ENCODE results near the gene ZNF396. TPM values are rescaled to one million over a fixed set of nuclear protein-coding genes. Genes with fewer than 3 reads are reported as not detected.

The ZNF396 gene
- total RNA-seq, 1 experiment from 2014 or later = 1.0 TPM

DNA sequence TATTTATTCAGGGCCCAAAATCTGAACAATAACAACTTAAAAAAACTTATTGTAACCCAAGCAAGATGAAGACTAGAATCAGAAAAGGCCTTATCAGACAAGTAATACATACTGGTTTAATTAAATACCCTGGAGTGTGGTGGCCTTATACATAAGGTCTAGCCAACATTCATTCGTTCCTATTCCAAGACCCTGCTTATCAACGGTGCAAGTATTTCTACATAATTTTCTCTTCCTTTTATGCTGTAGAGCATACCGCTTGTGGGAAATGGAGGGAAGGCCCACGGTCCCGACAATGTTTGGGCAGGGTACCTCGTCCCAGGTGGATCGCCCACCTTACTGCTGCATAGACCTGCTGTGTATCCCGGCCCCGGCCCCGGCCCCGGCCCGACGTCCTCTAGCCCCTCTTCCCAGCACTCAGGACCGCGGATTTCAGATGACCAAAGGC lies 33.6 kb downstream of the ZNF396 start:
- DNase-seq (ENCODE audit: low spot score) (no peak), ATAC-seq (no peak)
- Mint-ChIP-seq H3K4me1 (peaks cover 21% of the 10 kb centered on the region), H3K27me3 (ENCODE audit: low read depth) (peaks cover 3% of the 10 kb centered on the region), H3K4me3 (peak overlapping the region; percentile 98), H3K27ac (peak overlapping the region; percentile 89; the same call in 1 of the 2 replicates), H3K9me3 (no peaks in the 10 kb centered on the region), H3K36me3 (peaks cover 20% of the 10 kb centered on the region)
- TF ChIP-seq, protein P1, sequence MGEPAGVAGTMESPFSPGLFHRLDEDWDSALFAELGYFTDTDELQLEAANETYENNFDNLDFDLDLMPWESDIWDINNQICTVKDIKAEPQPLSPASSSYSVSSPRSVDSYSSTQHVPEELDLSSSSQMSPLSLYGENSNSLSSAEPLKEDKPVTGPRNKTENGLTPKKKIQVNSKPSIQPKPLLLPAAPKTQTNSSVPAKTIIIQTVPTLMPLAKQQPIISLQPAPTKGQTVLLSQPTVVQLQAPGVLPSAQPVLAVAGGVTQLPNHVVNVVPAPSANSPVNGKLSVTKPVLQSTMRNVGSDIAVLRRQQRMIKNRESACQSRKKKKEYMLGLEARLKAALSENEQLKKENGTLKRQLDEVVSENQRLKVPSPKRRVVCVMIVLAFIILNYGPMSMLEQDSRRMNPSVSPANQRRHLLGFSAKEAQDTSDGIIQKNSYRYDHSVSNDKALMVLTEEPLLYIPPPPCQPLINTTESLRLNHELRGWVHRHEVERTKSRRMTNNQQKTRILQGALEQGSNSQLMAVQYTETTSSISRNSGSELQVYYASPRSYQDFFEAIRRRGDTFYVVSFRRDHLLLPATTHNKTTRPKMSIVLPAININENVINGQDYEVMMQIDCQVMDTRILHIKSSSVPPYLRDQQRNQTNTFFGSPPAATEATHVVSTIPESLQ (CRISPR knock-in tag; IDR thresholded peaks at IDR 0.05) = no peak
- CTCF ChIA-PET = interaction anchor here (0.9 to 2.9 kb wide), 2 partner anchors 12 to 103 kb away, joined by 3 to 23 read pairs; partner anchors contain the start of gene ZNF397
- POLR2A ChIA-PET = interaction anchor here (1.2 to 1.8 kb wide), 2 partner anchors 12 to 103 kb away, joined by 4 to 8 read pairs; partner anchors contain the start of gene ZNF397

DNA sequence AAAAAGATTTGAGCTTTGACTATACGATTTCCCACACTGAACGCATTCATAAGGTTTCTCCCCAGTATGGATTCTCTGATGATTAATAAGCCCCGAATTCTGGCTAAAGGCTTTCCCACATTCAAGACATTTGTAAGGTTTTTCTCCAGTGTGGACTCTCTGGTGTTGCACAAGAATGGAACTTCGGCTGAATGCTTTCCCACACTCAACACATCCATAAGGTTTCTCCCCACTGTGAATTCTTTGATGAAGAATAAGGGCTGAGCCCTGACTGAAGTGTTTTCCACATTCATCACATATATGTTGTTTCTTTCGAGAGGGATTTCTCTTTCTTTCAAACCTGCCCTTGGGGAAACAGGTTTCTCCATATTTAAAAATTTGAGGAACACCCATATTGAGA lies 39.9 kb downstream of the ZNF396 start:
- Mint-ChIP-seq H3K36me3 (peaks cover 73% of the 10 kb centered on the region), H3K4me1 (no peaks in the 10 kb centered on the region), H3K27me3 (ENCODE audit: low read depth) (no peaks in the 10 kb centered on the region), H3K4me3 (no peak overlapping the region), H3K9me3 (no peaks in the 10 kb centered on the region), H3K27ac (no peak overlapping the region)
- ATAC-seq (no peak), DNase-seq (ENCODE audit: low spot score) (no peak)
- TF ChIP-seq, protein P2, sequence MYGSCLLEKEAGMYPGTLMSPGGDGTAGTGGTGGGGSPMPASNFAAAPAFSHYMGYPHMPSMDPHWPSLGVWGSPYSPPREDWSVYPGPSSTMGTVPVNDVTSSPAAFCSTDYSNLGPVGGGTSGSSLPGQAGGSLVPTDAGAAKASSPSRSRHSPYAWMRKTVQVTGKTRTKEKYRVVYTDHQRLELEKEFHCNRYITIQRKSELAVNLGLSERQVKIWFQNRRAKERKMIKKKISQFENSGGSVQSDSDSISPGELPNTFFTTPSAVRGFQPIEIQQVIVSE (CRISPR knock-in tag; IDR thresholded peaks at IDR 0.05; ENCODE audit: borderline replicate concordance) = no peak
- TF ChIP-seq, protein P3, sequence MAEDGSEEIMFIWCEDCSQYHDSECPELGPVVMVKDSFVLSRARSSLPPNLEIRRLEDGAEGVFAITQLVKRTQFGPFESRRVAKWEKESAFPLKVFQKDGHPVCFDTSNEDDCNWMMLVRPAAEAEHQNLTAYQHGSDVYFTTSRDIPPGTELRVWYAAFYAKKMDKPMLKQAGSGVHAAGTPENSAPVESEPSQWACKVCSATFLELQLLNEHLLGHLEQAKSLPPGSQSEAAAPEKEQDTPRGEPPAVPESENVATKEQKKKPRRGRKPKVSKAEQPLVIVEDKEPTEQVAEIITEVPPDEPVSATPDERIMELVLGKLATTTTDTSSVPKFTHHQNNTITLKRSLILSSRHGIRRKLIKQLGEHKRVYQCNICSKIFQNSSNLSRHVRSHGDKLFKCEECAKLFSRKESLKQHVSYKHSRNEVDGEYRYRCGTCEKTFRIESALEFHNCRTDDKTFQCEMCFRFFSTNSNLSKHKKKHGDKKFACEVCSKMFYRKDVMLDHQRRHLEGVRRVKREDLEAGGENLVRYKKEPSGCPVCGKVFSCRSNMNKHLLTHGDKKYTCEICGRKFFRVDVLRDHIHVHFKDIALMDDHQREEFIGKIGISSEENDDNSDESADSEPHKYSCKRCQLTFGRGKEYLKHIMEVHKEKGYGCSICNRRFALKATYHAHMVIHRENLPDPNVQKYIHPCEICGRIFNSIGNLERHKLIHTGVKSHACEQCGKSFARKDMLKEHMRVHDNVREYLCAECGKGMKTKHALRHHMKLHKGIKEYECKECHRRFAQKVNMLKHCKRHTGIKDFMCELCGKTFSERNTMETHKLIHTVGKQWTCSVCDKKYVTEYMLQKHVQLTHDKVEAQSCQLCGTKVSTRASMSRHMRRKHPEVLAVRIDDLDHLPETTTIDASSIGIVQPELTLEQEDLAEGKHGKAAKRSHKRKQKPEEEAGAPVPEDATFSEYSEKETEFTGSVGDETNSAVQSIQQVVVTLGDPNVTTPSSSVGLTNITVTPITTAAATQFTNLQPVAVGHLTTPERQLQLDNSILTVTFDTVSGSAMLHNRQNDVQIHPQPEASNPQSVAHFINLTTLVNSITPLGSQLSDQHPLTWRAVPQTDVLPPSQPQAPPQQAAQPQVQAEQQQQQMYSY (CRISPR knock-in tag; IDR thresholded peaks at IDR 0.05) = no peak
- TF ChIP-seq GTF2I (CRISPR knock-in tag; conservative IDR thresholded peaks at IDR 0.05) (no peak), SOX15 (CRISPR knock-in tag; IDR thresholded peaks at IDR 0.05) (no peak), EMX1 (CRISPR knock-in tag; IDR thresholded peaks at IDR 0.05) (no peak)
- TF ChIP-seq, protein P4, sequence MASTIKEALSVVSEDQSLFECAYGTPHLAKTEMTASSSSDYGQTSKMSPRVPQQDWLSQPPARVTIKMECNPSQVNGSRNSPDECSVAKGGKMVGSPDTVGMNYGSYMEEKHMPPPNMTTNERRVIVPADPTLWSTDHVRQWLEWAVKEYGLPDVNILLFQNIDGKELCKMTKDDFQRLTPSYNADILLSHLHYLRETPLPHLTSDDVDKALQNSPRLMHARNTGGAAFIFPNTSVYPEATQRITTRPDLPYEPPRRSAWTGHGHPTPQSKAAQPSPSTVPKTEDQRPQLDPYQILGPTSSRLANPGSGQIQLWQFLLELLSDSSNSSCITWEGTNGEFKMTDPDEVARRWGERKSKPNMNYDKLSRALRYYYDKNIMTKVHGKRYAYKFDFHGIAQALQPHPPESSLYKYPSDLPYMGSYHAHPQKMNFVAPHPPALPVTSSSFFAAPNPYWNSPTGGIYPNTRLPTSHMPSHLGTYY (CRISPR knock-in tag; IDR thresholded peaks at IDR 0.05) = no peak
- TF ChIP-seq, protein P5, sequence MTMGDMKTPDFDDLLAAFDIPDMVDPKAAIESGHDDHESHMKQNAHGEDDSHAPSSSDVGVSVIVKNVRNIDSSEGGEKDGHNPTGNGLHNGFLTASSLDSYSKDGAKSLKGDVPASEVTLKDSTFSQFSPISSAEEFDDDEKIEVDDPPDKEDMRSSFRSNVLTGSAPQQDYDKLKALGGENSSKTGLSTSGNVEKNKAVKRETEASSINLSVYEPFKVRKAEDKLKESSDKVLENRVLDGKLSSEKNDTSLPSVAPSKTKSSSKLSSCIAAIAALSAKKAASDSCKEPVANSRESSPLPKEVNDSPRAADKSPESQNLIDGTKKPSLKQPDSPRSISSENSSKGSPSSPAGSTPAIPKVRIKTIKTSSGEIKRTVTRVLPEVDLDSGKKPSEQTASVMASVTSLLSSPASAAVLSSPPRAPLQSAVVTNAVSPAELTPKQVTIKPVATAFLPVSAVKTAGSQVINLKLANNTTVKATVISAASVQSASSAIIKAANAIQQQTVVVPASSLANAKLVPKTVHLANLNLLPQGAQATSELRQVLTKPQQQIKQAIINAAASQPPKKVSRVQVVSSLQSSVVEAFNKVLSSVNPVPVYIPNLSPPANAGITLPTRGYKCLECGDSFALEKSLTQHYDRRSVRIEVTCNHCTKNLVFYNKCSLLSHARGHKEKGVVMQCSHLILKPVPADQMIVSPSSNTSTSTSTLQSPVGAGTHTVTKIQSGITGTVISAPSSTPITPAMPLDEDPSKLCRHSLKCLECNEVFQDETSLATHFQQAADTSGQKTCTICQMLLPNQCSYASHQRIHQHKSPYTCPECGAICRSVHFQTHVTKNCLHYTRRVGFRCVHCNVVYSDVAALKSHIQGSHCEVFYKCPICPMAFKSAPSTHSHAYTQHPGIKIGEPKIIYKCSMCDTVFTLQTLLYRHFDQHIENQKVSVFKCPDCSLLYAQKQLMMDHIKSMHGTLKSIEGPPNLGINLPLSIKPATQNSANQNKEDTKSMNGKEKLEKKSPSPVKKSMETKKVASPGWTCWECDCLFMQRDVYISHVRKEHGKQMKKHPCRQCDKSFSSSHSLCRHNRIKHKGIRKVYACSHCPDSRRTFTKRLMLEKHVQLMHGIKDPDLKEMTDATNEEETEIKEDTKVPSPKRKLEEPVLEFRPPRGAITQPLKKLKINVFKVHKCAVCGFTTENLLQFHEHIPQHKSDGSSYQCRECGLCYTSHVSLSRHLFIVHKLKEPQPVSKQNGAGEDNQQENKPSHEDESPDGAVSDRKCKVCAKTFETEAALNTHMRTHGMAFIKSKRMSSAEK (CRISPR knock-in tag; IDR thresholded peaks at IDR 0.05; ENCODE audit: borderline replicate concordance) = no peak
- CTCF ChIA-PET = no interaction called here
- POLR2A ChIA-PET = no interaction called here

DNA sequence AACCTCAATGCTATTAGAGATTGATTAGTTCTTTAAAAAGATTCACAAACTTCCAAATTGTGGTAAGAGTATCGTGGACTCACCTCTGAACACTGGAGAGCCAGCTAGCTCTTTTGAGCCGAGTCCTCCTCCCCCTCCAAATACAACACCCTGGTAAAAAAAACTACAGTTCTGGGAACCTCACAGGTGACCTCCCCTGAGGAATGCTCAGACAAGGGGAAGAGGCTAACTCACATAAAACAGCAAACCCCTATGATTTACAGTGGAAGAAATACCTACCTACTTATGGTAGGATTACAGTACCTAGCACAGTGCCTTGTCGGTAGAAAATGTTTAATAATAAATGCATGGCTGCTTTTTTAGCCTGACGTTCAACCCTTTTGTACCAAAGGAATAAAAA lies 41.3 kb downstream of the ZNF396 start:
- no peak for DNase-seq (ENCODE audit: low spot score)
- CTCF ChIA-PET = no interaction called here
- no peak overlapping the region for H3K27ac Mint-ChIP-seq
- ATAC-seq = no peak
- no peaks in the 10 kb centered on the region for H3K9me3 Mint-ChIP-seq
- no peaks in the 10 kb centered on the region for H3K27me3 Mint-ChIP-seq (ENCODE audit: low read depth)
- H3K36me3 Mint-ChIP-seq = peaks cover 73% of the 10 kb centered on the region
- no peaks in the 10 kb centered on the region for H3K4me1 Mint-ChIP-seq
- H3K4me3 Mint-ChIP-seq = no peak overlapping the region
- POLR2A ChIA-PET = no interaction called here
- TF ChIP-seq ZNF263 (CRISPR knock-in tag; IDR thresholded peaks at IDR 0.05; ENCODE audit: low read depth) (no peak), ZNF423 (CRISPR knock-in tag; IDR thresholded peaks at IDR 0.05) (no peak), ZNF317 (CRISPR knock-in tag; IDR thresholded peaks at IDR 0.05; ENCODE audit: borderline replicate concordance, low read depth) (no peak), MYBL2 (CRISPR knock-in tag; IDR thresholded peaks at IDR 0.05) (no peak)
- TF ChIP-seq, protein P6, sequence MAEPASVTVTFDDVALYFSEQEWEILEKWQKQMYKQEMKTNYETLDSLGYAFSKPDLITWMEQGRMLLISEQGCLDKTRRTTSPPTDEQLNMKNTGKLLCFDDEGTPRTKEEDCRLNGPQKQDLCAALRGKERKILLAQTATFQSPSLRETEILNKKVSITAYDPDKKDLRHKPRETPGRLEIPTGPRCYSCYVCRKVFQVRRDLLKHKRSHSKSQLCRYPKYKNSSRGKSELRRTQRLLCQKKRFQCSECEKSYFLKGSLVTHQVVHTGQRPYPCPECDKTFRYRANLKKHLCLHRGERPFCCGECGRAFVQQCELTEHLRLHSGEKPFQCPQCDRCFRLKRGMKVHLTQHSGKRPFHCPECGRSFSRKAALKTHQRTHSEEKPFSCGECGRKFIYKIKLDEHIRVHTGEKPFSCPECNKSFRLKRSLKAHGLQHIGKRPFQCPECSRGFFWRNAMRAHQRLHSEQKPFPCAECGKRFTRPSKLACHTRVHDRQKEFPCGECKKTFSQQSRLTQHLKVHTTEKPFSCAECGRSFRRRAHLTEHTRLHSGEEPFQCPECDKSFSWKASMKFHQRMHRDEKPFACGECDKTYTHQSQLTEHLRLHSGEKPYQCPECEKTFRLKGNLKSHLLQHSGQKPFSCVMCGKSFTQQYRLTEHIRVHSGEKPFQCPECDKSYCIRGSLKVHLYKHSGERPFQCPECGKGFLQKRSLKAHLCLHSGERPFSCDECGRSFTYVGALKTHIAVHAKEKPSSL (CRISPR knock-in tag; conservative IDR thresholded peaks at IDR 0.05) = no peak
